NCI-H748 (cell line): Measurements from ENCODE around the gene LINC00237.

Experiments
- DNase-seq: peaks from one replicate; lab custom pipeline; 2025; ENCODE audit not compliant: unreplicated experiment; lab: John Stamatoyannopoulos, UW

Gene LINC00237

GRCh38 chr20:21106171-21107017, at the start of gene LINC00237:
Gene LINC00237, minus strand, starts transcription at chr20:21106358.
- DNase-seq, result no peak

GRCh38 chr20:21155268-21155667, 49.1 kb upstream of the LINC00237 start:
- DNase-seq, result no peak

- DNase-seq, result no peak
Observed at GRCh38 chr20:21154692-21155091, 48.5 kb upstream of the LINC00237 start.

GRCh38 chr20:21151791-21152190, 45.6 kb upstream of the LINC00237 start:
- no peak for DNase-seq

GRCh38 chr20:21149344-21149743, 43.2 kb upstream of the LINC00237 start:
- no peak for DNase-seq

GRCh38 chr20:21147593-21147992, 41.4 kb upstream of the LINC00237 start:
- DNase-seq, result no peak

- no peak for DNase-seq
Observed at GRCh38 chr20:21146215-21146614, 40.1 kb upstream of the LINC00237 start.

GRCh38 chr20:21145424-21145823, 39.3 kb upstream of the LINC00237 start:
- no peak for DNase-seq

- DNase-seq, result no peak
Observed at GRCh38 chr20:21143194-21143890, 37.2 kb upstream of the LINC00237 start.

- DNase-seq, result no peak
Observed at GRCh38 chr20:21141825-21142224, 35.7 kb upstream of the LINC00237 start.

- DNase-seq, result no peak
Observed at GRCh38 chr20:21139881-21140566, 33.9 kb upstream of the LINC00237 start.

GRCh38 chr20:21137078-21137477, 30.9 kb upstream of the LINC00237 start:
- peak; percentile 21 for DNase-seq

- no peak for DNase-seq
Observed at GRCh38 chr20:21136015-21136732, 30.0 kb upstream of the LINC00237 start.

- no peak for DNase-seq
Observed at GRCh38 chr20:21134883-21135493, 28.8 kb upstream of the LINC00237 start.

GRCh38 chr20:21133917-21134622, 27.9 kb upstream of the LINC00237 start:
- no peak for DNase-seq

- no peak for DNase-seq
Observed at GRCh38 chr20:21133404-21133803, 27.2 kb upstream of the LINC00237 start.

- DNase-seq, result peak; percentile 25
Observed at GRCh38 chr20:21129861-21130260, 23.7 kb upstream of the LINC00237 start.

- DNase-seq, result no peak
Observed at GRCh38 chr20:21127201-21127981, 21.2 kb upstream of the LINC00237 start.

- no peak for DNase-seq
Observed at GRCh38 chr20:21126581-21126870, 20.4 kb upstream of the LINC00237 start.
